Measurements from ENCODE around the gene GABRR3.

The GABRR3 gene

GRCh38 chr3:98035208-98035607 is at the start of gene GABRR3:
TSS of gene GABRR3 (minus strand) at chr3:98035315. CDS start at chr3:98034987, 328 bp downstream.
- no peak for DNase-seq

DNA sequence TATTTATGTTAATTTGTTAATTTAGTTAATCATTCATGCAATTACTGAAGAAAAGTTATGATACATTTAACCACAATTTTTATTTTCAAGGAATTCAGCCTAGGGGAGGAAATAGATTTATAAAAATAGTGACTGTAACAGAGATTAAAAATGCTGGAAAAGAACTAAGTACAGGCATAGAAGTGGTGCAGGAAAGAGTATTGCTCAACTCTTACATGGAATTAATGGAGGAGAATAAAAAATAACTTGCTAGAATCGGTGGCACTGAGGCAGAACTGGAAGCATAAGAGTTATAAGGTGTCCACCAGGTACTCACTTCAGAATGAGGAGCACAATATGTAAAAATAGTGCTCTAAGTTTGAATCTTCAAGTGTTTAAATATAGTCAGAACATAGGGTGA is 38.4 kb upstream of the GABRR3 start:
- DNase-seq, result no peak

DNA sequence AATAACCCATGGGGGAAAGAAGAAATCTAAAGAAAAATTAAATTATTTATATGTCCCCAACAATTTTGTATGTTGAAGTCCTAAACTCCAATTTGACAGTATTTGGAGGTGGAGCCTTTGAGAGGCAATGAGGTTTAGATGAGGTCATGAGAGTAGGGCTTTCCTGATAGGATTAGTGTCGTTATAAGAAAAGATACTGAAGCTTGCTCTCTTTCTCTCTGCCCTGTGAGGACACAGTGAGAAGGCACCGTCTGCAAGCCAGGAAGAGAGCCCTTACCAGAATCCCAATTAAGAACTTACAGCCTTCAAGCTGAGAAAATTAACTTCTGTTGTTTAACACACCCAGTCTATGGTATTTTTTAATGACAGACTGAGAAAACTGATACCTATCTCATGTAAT is 35.7 kb upstream of the GABRR3 start:
- DNase-seq, result no peak

- no peak for DNase-seq
Measured at GRCh38 chr3:98068824-98069223, 33.7 kb upstream of the GABRR3 start.

DNA sequence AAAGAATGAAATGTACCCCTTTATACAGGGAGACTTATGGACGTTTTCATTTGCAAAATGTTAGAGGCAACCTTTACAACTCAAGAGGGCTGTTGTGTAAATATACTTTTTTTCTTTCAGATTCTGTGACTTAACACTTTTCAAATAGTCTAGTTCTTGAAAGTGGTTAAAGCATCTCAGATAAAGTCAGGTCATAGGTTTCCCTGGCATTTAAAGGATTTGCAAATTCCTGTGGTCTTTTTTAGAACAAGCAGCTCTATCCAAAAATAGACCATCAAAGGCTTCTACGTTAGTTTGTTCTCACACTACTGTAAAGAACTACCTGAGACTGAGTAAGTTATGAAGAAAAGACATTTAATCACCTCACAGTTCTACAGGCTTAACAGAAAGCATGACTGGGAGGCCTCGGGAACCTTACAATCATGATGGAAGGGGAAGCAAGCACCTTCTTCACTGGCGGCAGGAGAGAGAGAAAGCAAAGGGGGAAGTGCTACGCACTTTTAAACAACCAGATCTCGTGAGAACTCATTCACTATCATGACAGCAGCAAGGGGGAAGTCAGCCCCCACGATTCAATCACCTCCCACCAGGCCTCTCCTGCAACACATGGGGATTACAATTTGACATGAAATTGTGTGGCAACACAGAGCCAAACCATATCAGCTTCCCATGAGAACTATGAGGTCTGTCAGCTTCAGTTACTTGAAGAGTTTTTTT is 23.3 kb upstream of the GABRR3 start:
- DNase-seq, result no peak

DNA sequence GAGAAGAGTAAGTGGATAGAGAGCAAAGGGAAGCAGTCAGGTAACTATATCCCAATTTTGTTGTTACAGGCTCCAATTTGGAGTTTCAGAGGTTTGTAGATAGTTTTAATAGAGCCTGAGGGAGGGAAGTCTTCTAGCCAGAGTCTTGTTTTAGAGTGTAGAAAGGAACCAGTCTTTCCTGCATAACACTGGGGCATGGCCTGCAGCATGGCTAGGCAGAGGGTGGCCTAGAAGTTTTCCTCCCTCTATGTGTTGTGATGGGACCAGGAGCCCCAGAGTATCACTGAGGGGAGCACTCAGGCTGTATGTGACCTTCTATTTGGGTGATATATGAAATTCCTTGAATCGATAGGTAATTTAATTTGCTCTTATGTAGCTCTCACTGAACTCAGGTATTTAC is 22.5 kb upstream of the GABRR3 start:
- no peak for DNase-seq

- DNase-seq, result no peak
Measured at GRCh38 chr3:98056035-98056434, 20.9 kb upstream of the GABRR3 start.

DNA sequence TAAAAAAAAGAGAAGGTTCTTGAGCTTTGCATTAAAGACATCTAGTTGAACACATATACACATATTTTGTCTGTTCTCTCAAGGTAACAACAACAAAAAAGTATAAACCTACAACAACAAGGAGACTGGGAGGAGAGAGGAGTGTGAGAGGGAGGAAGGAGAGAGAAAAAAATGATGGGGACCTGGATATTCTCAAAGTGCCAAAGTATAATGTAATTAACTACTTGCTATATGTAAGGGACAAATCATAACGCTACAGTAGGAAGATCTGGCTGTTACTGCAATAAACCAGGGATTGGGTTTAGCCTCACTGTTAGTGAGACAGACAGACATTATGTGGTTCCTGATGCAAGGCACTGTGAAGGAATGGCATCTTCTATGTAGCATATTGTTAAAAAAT is 14.2 kb upstream of the GABRR3 start:
- DNase-seq, result no peak

DNA sequence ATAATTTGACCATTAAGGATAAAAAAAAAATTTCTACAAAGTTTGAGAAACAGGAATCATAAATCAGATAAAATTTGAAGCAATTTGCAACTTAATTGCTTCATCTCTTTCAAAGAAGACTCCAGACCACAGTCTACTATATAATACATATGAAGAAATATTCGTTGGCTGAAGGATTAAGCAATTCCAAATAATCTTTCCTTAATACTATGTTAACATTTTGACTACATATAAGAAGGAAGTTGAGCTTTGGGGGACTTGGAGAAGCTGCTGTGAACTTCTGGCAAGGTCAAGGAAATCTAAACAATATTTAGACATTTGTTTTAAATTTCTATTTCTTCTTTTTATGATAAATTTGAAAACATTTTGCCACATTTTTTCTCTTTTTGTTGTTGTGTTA is 13.5 kb upstream of the GABRR3 start:
- no peak for DNase-seq

GRCh38 chr3:98041350-98041749 is 6.2 kb upstream of the GABRR3 start:
- DNase-seq, result no peak

GRCh38 chr3:98039322-98040024 is 4.4 kb upstream of the GABRR3 start:
- no peak for DNase-seq

DNA sequence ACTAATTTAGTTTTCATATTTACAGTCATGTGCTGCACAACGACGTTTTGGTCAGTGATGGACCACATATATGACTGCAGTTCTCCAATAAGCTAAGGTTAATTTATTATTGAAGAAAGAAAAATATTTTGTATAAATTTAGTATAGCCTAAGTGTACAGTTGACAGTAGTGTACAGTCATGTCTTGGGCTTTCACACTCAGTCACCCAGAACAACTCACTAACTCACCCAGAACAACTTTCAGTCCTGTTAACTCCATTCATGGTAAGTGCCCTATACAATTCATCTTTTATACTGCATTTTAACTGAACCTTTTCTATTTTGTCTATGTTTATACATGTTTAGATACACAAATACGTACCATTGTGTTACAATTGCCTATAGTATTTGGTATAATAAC is 3.8 kb upstream of the GABRR3 start:
- DNase-seq, result no peak

GRCh38 chr3:98038286-98038685 is 3.2 kb upstream of the GABRR3 start:
- DNase-seq, result no peak

GRCh38 chr3:98034486-98034885 is 629 bp downstream of the GABRR3 start:
- DNase-seq, result no peak

- no peak for DNase-seq
Measured at GRCh38 chr3:98034036-98034435, 1.1 kb downstream of the GABRR3 start.

- no peak for DNase-seq
Measured at GRCh38 chr3:98032904-98033303, 2.2 kb downstream of the GABRR3 start.

- DNase-seq, result no peak
Measured at GRCh38 chr3:98032265-98032664, 2.9 kb downstream of the GABRR3 start.

DNA sequence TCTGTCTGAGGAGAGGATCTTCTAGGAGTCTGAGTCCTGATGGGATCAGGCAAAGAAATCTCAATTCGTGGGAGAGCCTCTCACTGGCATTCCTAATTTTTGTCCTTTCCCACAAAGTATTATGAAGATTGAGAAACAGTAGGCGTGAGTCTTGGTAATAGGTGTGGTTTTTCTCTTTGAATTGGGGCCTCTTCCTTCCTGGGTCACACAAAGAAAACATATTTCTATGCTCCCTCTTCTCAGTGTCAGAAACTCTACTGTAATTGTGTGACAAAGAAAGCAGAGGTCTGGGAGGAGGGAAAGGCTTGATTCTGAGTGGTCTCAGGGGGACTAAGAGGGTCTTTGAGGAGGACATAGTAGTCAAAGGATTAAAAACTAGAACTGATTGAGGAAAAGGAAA is 6.0 kb downstream of the GABRR3 start:
- DNase-seq, result no peak

DNA sequence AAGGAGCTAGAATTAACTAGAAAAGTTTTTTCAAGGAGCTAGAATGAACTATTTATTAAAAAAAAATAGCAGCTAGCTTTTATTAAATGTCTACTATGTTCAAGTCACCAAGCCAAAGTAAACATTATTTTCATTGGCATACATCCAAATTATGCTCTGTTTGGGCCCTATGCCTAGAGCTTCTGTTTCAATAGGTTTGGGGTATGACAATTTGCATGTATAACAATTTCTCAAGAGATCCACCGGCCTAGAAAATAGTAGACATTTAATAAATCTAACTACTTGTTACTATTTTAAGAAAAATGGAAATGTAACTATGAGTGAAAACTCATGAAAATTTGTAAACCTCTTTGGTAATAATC is 8.0 kb downstream of the GABRR3 start:
- DNase-seq, result no peak

GRCh38 chr3:98026425-98027084 is 8.6 kb downstream of the GABRR3 start:
- no peak for DNase-seq

GRCh38 chr3:98025392-98025945 is 9.6 kb downstream of the GABRR3 start:
- no peak for DNase-seq

DNA sequence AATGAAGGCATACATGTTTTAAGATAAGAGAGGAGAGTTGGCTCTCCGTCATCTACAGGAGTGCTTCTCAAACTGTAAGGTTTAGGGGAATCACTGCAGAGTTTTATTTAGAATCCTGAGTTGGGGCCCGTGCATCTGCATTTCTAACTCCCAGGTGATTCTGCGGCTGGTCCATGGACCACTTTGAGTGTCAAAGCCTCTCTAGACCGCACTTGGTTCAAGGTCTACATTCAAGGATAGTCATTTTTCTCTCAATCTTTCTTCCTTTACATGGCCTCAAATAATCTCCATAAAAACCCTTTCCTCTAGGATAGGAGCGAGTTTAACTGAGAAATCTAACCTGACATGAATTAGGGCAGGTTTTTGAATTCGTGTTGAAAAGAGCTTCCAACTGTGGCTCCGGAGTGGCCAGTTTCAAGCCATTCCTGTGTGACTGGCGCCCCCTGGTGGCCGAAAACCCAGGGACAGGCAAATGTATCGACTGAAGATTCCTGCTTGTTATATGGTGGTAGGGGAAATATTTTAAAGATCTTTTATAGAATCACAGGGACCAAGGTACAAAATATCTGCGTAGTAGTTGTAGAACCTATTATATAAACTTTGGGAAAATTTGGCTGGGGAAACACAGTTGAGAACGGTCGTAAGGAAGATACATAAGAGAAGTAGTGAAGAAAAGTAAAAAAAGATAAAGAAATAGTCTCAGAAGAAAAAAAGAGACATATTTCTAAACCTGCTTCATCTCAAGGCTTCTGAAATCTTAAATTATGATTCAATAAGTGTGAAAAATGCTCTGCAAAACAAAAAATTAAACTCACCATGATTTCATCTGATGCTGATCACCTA is 11.9 kb downstream of the GABRR3 start:
- DNase-seq, result no peak

Measured in 8988T (cell line).